RCC 7860 (cell line): Measurements from ENCODE around the gene ROBO1.
A peak's percentile ranks its signal among the peaks of the same experiment; 100 is the strongest.

Source experiments
- DNase-seq: peaks from one replicate; pipeline ENCODE4 v3.0.0-alpha.2; 2015; ENCODE audit warnings: low spot score
- FAIRE-seq: peaks from 2 replicates; lab custom pipeline; 2012; peaks lifted over from hg19 to GRCh38; lab: Jason Lieb, UNC

The ROBO1 gene

DNA sequence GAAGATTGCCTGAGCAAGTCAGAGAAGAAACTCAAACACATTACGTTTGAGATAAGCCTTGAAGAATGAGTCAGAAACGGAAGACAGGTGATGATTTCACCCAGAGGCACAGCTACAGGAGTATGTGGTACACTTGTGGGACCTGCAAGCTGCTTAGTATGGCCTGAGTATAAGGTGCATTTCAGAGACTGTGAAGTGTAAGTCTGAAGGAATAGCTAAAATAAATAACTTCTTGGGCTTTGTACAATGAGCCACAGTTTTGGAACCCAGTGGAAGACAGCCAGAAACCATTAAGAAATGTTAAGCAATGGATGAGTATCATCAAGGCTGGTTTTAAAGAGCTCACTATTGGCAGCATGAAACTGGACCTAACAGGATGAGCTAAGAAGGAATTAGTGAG, 826.2 kb downstream of the ROBO1 start:
- DNase-seq, result no peak
- no peak for FAIRE-seq

DNA sequence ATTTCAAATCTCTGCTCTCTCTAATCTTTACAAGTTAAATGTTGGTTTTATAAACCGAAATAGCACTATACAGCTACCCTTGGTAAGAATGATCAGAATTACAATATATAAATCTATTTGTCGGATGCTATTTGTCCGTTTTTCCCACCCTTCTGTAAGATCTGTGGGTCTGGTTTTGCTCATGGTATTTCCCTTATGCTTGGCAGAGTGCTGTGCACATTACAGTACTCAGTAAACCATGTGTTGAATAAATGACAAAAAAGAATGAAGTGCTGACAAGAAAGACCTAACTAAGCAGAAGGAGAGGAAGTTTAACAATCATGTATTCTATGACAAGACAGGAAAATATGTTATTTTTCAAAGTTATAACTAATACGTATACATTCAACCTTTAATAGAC, 827.2 kb downstream of the ROBO1 start:
- no peak for FAIRE-seq

DNA sequence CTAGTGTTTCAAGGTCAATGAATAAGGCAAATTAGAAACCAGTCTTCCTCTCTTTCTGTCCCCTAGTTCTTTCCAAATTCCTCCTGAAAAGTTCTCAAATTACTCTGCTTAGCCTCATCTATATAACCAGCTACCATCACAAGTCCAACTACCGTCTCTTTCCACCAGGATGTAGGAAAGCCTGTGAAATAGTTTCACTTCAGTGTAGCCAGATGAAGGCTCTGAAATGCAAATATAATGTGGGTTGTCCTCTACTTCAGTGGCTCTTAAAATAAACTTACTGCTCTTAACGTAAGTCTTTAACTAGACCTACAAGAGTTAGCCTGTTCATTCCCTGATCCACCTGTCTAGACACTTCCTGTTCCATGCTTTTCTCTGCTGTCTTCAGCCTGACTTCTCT, 827.7 kb downstream of the ROBO1 start:
- DNase-seq (no peak), FAIRE-seq (no peak)

More for the DNA sequence above, 827.2 kb downstream of the ROBO1 start:
- DNase-seq, result no peak

DNA sequence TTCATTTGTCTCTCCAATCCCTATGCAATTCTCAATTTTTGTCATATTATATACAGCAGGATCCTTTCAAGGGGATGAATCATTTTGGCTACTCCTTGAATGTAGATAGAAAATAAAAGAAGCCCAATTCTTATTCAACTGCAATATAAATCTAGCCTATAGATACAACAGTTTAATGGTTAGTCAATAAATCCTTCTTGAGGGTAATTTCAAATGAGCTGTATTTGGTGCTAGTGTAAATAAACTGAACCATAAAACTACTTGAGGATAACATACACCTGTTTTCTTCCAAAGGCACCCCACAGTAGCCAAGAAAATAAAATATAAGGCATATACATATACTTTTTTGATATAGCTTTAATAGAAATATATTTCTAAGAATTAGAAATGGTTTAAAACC, 830.3 kb downstream of the ROBO1 start:
- DNase-seq (no peak), FAIRE-seq (no peak)

DNA sequence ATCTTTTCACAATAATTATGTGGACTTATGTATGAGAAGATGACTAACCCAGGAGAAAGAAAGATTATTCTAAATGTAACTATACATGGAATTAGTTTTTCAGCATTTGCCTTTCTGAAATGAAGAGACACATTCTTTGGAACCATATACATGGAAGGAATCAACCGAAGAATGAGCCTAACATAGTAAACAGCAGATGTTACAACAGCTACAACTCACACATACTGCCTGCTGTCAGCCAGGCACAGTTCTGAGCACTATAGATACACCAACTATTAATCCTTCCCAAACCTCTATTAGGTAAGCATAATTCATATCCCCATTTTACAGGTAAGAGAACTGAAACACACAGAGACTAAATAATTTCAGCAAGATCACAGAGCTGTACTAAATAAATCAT, 840.0 kb downstream of the ROBO1 start:
- FAIRE-seq (no peak), DNase-seq (no peak)

DNA sequence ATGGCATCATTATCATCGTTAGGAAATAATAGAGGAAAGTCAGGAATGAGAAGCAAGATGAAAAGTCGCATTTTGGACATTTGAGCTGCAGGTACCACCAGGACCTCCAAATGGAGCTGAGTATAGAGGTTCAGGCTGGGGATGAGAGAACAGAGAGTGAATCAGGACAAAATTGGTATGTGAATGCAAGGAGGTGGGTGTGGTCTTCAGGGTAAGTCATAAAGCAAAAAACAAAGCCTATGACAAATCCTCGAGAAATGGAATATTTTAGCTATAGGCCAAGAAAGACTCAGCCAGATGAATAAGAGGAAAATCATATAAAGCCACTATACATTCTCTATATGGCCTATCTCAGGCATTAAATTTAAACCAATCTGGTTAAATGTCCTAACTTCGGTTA, 841.3 kb downstream of the ROBO1 start:
- FAIRE-seq (no peak), DNase-seq (no peak)

DNA sequence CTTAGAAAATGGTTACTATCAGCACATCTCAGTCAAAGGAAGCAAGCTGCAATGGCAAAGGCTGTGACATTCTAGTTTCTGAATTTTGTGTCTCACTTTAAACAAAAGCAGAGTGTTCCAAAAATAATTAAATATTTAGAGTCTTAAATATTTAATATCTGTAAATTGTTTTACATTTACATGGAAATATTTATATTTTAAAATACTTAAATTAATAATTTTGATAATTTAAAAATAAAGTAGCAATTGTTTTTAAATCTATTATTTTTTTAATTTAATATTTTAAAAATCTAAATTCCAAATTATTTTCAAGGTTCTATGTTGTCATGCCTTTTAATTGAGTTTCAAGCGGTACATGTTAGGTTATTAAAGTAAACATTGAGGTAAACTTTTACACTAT, 843.1 kb downstream of the ROBO1 start:
- no peak for DNase-seq
- peak; percentile 62 for FAIRE-seq

DNA sequence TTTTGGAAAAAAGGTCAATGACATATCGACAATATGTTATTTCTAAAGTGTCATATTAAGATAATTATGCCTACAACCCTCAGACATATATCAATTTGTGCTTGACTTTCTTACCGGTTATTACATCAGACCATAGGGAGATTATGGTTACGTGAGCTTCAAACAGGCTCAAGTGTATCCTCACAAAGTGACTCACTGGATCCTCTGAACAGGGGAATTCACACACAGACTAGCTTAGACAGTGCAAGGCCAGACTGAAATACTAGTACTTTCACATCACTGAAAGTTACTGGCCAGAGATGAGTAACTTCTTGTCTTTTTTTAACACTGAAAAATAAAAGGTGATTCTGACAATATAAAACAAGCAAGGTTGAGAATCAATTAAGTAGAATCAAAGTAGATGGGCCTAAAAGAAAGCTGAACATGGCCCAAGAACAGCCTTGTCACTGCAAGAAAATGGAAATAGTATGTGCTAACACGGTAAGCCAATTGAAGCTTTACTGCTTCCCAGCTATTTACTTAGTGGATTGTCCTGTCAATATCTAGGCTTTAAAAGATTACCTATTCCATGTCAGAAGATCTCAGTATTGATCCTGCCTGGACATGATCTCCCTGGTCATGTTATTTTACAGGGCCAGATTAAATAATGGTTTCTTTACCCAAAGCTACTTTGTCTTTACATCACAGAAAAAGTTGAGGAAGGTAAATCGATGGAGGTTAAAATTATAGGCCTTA, 848.6 kb downstream of the ROBO1 start:
- peak; percentile 60 for DNase-seq
- peak; percentile 56 for FAIRE-seq

DNA sequence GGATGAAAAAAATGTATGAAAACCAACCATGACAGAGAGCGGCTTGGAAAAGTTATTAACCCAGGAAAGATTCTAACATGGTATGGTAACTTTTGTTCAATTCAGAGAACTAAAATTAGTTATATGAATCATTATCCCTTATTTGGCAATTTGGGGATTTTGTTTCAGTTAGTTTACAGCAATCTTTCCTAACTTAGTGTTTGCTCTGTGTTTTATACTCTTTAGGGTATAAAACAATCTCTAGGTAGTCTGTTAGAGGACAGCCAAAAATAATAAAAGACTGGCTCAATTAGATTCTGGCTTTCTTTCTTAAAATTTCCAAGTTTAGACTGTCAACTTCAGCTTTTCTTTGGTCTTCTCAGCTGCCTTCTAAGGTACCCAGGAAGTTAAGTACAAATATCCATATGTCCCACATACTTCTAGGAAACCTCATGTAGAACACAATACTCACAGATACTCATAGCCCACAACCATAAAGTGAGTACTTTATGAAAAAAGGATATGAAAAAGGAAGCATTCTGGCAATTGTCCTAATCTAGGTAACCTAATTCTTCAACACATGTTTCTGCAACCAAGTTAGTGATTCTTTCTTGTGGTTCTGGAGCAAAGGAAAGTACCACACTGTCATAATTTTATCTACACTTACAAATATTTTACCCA, 849.3 kb downstream of the ROBO1 start:
- DNase-seq (no peak), FAIRE-seq (no peak)

DNA sequence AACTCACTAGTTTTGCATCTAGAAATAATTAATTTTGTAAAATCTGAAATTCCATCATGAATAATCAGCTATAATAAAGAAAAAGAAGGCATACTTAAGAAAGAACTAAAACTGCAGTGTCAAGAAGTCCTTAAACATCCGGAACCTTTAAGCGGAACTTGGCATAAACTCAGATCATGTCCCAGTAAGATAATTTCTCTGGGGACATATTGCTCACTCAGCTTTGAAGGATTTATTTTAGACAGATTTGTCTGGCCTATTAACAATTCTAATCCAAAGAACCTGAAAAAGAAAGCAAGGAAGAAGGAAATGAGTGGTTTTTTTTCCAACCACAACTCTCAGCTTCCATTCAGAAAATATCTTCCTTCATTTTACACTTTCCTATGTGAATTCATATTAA, 850.3 kb downstream of the ROBO1 start:
- DNase-seq (no peak), FAIRE-seq (no peak)

DNA sequence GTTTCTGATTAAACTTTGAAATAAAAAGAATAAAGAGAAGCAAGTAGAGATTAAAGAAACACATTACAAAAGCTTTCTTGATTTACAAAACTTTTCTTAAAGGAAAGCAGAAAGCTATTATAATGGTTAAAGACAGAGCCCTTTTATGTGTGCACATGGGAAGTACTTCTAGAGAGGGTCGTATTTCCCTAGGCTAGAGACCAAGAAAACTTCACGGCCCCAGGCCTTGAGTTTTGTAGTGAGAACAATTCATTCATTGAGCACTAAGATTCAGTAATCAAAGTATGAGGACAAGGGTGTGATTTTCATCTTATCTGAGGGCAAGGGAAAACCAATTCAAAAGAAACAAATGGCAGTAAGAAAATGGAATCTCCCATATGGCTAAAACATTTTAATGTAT, 854.1 kb downstream of the ROBO1 start:
- DNase-seq, result no peak
- no peak for FAIRE-seq

DNA sequence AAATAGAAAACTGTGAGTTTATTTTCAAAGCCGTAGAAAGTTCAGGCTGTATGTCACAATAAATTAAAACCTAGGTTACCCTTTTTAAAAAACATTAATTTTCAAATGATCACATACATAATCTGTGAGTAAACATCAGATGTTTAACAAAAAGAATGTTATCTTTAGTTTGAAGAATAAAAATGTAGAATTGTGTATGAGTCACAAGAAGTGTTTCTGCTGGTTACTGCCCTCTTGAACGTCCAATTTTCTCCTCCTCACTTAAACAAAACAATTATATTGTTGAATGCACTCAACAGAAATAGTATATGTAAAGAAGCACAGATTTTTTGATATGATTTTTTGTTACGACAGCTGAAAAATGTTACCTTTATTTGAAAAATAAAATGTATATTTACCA, 855.1 kb downstream of the ROBO1 start:
- FAIRE-seq (no peak), DNase-seq (no peak)

DNA sequence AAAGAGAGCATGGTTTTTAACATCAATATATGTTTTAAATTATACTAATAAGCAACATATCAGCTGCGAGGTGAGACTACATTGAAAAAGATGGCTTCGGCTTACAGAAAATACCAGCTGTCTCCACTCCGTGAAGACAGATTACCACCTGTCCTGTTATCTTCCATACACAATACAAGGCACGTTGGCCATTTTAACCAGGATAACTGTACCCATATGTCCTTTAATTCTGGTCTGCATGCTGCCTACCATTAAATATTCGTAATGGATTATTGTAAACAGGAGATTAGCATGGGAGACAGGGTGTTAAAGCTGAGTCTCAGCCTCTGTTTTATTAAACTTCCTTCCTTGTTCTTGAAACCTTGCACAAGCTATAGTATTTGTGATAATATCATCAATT, 855.5 kb downstream of the ROBO1 start:
- FAIRE-seq, result no peak
- no peak for DNase-seq

DNA sequence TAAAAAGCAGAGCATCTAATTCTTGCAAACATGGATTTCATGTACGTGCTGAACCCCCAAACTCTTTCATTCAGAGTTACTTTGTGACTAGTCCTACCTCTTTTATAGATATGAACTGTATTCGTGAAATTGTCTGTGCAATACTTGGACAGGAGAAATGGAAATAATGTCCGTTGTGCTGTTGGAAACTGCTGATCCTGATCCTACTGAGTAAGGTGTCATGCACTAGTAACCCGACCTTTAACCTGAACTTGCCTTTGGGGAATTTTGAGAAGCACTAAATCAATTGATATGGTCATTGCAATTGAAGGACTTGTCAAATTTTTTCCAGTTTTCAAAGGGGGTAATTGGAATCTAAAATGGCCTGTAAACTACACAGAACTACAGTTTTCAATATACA, 856.4 kb downstream of the ROBO1 start:
- no peak for DNase-seq
- FAIRE-seq, result no peak

DNA sequence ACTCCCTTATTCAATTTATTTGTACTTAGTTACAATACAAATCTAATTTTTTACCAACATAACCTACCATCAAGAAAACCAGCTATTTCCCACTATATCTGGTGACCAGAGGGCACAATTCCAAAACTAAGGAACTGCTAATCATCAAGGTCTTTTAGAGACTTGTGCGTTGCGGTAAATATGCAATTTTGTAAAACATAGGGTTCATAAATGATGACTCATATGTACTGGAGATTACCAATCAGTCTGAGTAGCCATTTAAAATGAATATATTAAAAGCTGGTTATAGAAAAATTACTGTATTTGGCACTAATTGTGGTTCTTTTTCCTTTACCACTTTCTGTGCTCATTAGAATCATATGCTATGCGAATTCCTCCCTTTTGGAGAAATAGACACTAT, 859.6 kb downstream of the ROBO1 start:
- no peak for DNase-seq
- FAIRE-seq, result no peak

DNA sequence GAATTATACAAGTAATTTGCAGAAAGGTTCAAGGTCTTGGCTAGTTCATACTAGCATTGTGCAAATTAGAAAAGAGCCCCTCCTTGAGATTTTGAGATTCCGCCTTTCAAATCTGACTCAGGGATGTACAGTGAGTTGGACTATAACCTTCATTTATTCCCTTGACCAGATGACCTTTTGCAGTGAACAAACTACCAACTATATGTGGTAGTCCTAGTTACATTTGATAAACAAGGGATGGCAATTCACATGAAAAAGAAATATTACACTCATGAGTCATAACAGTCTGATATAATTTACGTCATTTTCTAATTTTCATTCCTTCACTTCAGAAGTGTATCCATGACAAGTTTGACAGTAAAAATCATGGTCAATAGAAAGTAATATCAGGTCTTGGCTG, 860.4 kb downstream of the ROBO1 start:
- DNase-seq (no peak), FAIRE-seq (no peak)

DNA sequence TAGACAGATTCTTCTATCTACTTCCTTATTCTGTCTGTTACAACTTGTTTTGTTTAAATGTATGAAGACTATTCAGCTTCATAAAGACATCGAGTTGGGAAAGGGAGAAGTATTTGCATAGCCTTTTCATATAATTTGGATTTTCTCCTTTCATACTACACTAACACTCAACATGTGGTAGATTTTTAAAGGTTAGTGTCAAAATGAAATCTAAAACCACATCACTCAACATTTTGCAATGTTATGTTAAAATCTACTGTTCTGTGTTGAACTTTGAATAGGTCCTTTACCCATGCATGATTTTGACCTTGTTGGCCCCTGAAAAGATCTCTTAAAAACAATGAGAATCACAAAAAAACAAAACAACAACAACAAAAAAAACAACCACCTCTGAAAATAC, 860.9 kb downstream of the ROBO1 start:
- no peak for FAIRE-seq

DNA sequence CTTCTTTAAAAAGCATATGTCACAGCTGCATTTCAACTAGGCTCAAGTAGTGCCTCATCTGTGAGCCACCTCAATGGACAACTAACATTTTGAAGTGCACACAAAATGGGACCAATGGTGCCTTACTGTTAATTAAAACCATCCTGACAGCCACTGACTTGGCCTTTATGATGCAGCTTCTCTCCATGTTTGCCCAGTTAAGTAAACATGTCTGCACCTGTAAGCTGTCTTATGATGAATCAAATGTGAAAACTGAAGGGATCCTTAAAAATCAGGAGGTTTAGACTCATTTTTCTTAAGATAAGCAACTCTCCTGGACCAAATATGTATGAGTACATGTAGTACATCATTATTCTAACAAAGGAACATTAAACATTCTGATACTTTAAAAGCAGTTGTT, 861.6 kb downstream of the ROBO1 start:
- DNase-seq (no peak), FAIRE-seq (no peak)

More for the DNA sequence above, 860.9 kb downstream of the ROBO1 start:
- no peak for DNase-seq

DNA sequence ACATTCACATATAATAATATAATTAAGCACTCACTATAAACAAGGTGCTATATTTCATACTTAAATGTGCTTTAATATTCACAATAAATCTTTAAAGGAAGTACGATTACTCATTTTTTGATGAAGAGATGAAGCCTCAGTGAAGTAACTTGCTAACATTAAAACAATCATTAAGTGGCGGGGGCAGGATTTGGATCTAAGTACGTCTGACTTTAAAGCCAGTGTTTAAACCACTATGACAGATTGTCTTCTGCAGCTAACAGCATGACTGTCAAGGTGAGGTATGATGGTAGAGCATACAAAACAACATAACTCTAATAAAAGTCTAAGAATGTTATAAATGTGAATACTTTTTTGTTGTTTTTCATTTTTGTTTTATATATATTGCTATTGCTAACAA, 862.1 kb downstream of the ROBO1 start:
- DNase-seq (no peak), FAIRE-seq (no peak)

DNA sequence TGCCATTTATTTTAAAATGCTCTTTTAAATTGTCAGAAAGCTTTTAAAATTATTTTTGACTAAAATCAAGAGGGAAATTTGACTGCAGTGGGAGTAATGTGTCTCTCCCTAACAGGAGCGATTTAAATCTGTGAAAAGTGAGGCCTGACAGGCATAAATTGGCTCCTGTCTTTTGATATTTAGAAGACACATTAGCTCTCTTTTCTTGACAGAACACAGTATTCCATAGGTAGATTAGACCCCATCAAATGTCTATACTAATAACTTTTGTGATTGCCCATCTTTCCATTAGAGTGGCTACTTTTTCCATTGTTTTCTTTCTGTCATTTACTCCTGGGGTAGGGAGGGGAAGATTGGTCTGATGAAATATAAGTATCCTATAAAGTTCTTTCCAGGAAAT, 866.3 kb downstream of the ROBO1 start:
- DNase-seq, result no peak
- FAIRE-seq, result no peak

DNA sequence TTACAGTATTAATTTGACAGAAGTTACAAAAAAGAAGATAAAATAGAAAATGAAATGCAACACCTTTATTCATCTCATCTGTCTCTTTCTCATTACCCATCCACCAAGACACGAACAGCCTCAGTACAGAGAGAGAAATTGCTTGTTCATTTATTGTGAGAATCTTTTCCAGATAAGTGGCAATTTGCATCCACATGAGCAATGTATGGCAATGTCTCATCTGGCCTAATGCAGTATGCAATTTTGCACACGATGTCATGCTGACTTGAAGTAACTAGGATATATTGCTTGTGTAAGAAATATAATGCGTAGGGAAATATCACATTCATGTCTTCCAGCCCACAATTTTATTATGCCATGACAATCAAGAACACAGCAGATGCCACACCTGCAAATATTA, 866.9 kb downstream of the ROBO1 start:
- FAIRE-seq (no peak), DNase-seq (no peak)

DNA sequence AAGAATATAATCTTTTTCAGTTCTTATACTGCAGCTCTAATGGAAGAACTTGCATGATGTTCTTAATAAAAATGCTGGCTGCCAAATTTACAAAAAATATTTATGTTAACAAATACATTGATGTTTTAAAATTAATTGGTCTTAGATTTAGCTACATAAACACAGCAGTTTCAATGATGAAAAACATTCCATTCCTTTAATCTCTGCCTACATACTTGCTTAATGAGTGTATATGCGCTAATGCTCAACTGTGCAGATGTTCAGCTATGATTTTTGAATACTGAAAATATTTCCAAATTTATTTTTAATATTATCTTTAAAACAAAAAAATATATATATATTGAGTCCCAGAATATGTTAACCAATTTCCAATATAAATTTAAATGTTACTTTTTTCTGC, 867.4 kb downstream of the ROBO1 start:
- DNase-seq (no peak), FAIRE-seq (no peak)

DNA sequence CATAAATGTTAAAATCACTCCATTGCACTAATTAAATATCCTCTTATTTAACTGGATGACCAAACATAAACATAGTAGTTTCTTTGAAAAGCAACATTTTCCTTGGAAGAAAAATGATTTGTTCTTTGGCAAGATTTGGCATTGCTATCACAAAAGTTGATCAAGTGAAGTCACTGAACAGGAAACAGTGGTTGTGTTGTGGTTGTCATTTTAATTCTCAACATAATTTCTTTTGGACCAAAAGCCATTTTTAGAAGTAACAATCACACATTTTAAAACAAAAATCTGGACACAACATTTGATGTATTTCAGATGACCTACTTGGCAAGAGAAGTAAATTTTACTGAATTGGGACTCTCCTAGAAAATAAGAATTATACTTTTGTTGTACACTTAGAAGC, 872.3 kb downstream of the ROBO1 start:
- FAIRE-seq (no peak), DNase-seq (no peak)
